Mesodermal cell (in vitro differentiated cells): Measurements from ENCODE around the gene MACROH2A1.

ENCODE experiments used
- H3K27ac ChIP-seq: 2 replicates; pipeline ENCODE4 v1.7.0; 2013; ENCODE audit warnings: mild to moderate bottlenecking, low read depth, low read length, moderate library complexity; ENCODE audit not compliant: severe bottlenecking
- H3K36me3 ChIP-seq: 2 replicates; pipeline ENCODE4 v1.7.1; 2013; ENCODE audit warnings: mild to moderate bottlenecking, low read length, moderate library complexity; ENCODE audit not compliant: control insufficient read depth, insufficient read depth
- H3K4me1 ChIP-seq: one replicate; pipeline ENCODE4 v1.7.1; 2013; ENCODE audit warnings: mild to moderate bottlenecking, low read length; ENCODE audit not compliant: insufficient read depth, control insufficient read depth, poor library complexity, severe bottlenecking
- H3K4me3 ChIP-seq: 2 replicates; pipeline ENCODE4 v1.7.0; 2013; ENCODE audit warnings: low read length, control low read depth, mild to moderate bottlenecking; ENCODE audit not compliant: insufficient read depth, poor library complexity, severe bottlenecking; ENCODE audit errors: extremely low read depth
- H3K9me3 ChIP-seq: 2 replicates; pipeline ENCODE4 v1.7.1; 2013; ENCODE audit warnings: mild to moderate bottlenecking, low read length, moderate library complexity; ENCODE audit not compliant: control insufficient read depth
- WGBS, 2 experiments: methylation state at CpG; one replicate each; pipeline ENCODE4 v1.1.5; 2013; ENCODE audit warnings: missing lambda C conversion rate in 2 of 2; ENCODE audit not compliant: insufficient coverage in 2 of 2; 5-methylcytosine and 5-hydroxymethylcytosine counted together

Gene MACROH2A1

DNA sequence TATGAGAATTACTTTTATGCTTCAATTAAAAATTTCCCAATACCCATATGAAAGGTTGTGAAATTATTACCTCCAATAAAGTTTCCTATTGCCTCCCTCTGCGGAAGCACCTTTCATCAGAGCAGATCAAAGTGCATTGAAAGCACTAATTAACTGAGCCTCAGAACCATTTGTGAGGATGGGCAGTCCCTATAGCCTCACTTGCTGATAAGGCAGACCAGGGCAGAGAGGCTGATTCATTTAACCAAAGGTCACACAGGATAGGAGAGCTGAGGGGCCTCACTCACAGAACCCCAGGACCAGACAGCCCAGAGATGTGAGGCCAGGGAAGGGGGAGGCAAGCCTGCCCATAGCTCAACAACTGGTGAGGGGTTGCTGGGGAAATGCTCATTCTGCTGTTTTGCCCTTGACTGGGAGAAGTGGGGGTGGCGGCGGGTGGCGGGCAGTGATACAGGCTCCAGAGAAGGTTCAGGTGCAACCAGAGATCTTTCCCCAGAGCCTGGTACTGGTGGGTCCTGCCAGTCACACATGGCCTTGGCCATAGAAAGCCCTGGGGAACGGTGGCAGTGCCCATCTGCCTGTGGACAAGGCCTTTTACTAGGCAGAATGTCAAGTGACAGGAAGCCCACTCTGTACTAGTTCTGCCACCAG lies 57.9 kb downstream of the MACROH2A1 start:
- H3K4me1 ChIP-seq: no peaks in the 10 kb centered on the region
- H3K36me3 ChIP-seq: peaks cover 98% of the 10 kb centered on the region
- 93 to 100% methylated on average over 3 to 4 of the region's 5 CpGs for WGBS, 2 experiments
- H3K9me3 ChIP-seq: no peaks in the 10 kb centered on the region
- no peak overlapping the region for H3K27ac ChIP-seq
- H3K4me3 ChIP-seq: no peak overlapping the region

DNA sequence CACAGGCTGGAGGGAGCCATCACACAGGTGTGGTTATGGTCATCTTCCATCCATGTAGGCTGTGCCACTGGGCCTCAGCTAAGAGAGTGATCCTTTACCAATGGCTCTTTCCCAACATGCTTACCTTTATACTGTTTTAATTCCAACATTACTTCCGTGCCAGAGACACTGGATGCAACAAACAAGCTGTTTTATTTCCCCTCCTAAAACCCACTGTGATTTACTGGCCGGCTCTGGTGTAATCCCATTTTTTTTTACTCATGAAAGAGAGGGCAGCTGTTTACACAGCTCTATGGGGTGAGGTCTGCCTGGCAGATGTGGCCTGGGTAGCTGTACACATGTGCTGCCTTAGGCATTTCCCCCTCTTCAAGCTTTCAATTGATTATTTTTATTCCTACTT lies 58.5 kb downstream of the MACROH2A1 start:
- Histone ChIP-seq H3K27ac (no peak overlapping the region), H3K9me3 (no peaks in the 10 kb centered on the region), H3K36me3 (peaks cover 97% of the 10 kb centered on the region), H3K4me3 (no peak overlapping the region), H3K4me1 (no peaks in the 10 kb centered on the region)
- 91 to 93% methylated on average over 1 to 2 of the region's 2 CpGs for WGBS, 2 experiments

DNA sequence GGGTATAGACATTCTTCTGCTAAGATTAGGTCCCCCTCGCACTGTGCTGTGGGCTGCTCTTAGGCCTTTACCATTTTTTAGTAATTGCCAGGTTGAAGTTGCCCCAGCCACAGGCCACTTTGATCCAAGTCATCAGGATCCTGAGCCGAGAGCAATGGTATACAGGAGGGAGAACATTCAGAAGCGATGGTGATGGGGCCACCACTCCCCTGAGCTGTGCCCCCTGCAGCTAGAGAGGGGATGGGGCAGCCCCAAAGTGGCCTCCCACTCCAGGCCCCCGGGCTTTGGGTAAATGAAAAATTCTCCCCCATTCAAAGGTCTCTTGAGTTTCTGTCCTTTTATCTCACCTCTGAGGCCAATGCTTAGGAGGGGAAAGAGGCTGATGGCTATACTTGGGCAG lies 59.4 kb downstream of the MACROH2A1 start:
- no peak overlapping the region for H3K4me3 ChIP-seq

DNA sequence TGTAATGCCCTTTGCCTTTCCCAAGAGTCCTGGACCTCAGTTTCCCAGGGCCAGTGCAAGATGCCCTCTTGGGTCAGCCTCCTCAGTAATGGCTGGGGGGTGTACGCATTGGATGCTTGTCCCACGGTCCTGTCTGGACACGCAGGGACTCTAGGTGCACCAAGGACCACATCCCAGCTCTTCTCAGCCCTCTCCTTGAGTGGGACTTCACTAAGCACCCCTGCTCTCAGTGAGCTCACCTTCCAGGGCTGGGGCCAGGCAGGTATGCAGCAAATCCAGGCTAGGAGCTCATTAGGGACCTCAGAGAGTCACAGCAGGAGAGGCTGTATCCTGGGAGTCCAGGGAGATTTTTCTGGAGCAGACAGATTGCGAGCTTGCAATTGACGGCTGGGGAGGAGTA lies 59.8 kb downstream of the MACROH2A1 start:
- Histone ChIP-seq H3K36me3 (peaks cover 89% of the 10 kb centered on the region), H3K27ac (no peak overlapping the region), H3K4me1 (peaks cover 12% of the 10 kb centered on the region), H3K4me3 (no peak overlapping the region), H3K9me3 (no peaks in the 10 kb centered on the region)
- WGBS, 2 experiments: 91 to 100% methylated on average over 3 to 5 of the region's 5 CpGs

More for the DNA sequence above, 59.4 kb downstream of the MACROH2A1 start:
- peaks cover 93% of the 10 kb centered on the region for H3K36me3 ChIP-seq
- H3K27ac ChIP-seq: no peak overlapping the region
- no peaks in the 10 kb centered on the region for H3K9me3 ChIP-seq
- 96 to 100% methylated on average over 2 to 3 of the region's 4 CpGs for WGBS, 2 experiments
- peaks cover 7% of the 10 kb centered on the region for H3K4me1 ChIP-seq

DNA sequence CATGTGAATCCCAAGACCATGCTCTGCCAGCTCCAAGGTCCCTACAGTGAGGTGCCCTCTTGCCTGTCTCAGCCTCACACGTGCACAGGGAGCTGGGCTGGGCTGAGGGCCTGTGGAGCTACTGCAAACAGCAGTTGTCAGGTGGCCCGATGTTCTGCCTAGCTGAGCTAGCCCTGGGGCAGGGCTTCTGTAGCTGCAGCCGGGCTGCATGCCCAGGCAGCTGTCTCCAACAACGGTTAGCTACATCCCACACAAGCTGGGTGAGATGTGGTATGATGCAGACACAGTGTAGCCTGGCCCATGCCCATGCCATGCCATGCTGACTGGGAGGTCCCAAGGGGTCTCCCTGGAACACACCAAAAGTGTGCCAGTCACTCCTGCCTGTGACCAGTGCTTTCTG lies 62.0 kb downstream of the MACROH2A1 start:
- Histone ChIP-seq H3K27ac (no peak overlapping the region), H3K4me1 (peaks cover 15% of the 10 kb centered on the region), H3K36me3 (peaks cover 71% of the 10 kb centered on the region), H3K4me3 (no peak overlapping the region), H3K9me3 (no peaks in the 10 kb centered on the region)
- WGBS, 2 experiments: 78 to 97% methylated on average over 2 to 3 of the region's 4 CpGs

DNA sequence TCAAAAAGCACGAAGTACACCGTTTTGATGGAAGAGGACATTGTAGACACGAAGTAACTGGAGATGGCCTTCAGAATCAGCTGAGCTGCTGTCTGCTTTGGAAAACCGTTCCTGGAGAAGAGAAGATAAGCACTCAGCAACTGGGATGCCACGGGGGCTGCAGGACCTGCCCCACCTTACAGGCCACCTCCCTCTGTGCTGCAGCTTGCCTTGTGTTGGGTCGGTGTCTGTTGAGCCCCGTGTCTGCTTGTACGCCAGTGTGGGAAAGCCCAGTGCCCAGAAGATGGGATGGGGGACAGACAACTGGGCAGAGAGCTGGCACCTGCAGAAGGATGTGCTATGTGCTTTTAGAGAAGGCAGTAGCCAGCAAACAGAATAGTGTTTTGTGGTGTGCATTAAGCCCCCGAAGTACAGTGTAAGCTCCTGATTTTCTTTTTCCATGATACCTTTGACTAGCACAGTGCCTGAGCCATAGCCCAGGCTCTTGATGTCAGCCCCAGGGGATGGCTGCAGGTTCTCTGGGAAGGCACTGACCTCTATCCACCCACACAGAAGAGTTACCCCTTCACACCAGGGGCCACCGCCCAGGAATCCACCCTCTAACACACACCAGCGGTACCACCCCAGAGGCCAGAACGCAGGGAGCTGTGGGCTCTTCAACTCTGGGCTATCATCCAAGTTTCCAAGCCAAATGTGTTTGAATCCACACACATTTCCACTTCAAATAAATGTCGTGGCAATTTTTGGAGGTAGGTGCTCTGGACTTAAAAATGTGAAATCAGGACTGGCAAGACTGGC lies 63.8 kb downstream of the MACROH2A1 start:
- H3K36me3 ChIP-seq: peaks cover 62% of the 10 kb centered on the region
- no peaks in the 10 kb centered on the region for H3K9me3 ChIP-seq
- no peak overlapping the region for H3K27ac ChIP-seq
- H3K4me3 ChIP-seq: no peak overlapping the region
- WGBS, 2 experiments: 84 to 95% methylated on average over 9 to 10 of the region's 13 CpGs
- peaks cover 16% of the 10 kb centered on the region for H3K4me1 ChIP-seq

DNA sequence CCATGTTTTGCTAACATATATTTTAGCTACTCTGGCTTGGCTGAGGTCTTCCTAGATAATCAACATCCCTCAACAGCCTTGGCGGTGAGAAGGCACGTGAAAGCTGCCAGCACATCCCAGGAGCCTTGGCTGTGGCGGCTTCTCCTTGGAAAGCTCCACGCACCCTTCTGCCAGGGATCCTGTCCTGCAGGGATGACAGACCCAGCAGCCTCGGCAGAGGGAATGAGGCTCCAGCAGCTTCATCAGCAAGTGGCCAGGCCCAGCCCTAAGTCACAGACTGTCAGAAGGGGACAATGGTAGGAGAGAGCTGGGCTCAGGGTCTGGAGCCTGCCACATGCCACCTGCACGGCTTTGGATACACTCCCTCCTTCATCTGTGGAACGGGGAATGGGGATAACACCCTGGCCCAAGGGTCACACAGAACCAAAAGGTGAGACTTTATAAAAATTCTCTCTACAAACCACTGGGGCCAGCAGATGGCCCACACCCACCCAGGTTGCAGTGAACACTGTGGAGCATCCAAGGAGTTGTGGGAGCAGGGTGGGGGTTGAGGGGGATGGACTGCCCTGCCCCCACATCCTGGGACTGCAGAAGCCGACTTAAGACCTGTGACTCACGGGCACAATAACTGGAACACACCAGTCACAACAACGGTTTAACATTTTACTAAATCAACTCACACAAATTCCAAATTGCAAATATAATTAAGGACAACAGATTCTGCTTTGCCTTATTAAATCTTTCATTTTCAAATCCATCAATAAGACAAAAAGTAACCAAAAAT lies 65.1 kb downstream of the MACROH2A1 start:
- Histone ChIP-seq H3K27ac (no peak overlapping the region), H3K4me1 (peaks cover 21% of the 10 kb centered on the region), H3K4me3 (no peak overlapping the region), H3K9me3 (no peaks in the 10 kb centered on the region), H3K36me3 (peaks cover 49% of the 10 kb centered on the region)
- 85 to 97% methylated on average over 6 to 8 of the region's 10 CpGs for WGBS, 2 experiments

DNA sequence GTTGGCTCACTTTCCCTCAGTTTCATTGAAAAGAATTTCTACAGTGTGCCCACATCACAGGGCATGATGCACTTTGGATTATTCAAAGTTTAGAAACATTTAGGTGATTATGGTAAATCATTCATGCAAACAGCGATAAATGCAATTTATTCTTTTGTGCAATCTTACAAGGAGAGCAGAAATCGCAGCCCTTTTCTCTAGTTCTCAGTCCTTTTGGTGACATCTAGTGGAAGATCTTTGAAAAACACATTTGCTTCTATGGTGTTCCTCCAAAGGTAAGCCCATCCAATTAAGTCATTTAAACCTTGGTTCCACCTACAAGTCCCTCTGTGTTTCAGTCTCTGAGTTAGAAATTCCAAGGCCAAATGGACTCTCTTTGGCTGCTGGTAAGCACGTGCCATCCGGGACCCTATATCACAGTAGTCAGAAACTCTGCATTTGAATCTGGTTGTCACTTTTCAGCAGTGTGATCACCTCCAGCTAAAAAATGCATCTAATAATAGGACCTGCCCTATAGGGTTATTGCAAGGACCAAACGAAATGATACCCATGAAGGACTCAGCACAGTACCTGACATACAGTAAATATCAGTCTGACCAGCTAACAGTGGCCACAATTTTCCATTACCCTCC lies 66.4 kb downstream of the MACROH2A1 start:
- Histone ChIP-seq H3K9me3 (no peaks in the 10 kb centered on the region), H3K4me1 (peaks cover 21% of the 10 kb centered on the region), H3K36me3 (peaks cover 36% of the 10 kb centered on the region), H3K27ac (no peak overlapping the region), H3K4me3 (no peak overlapping the region)
- 36 to 54% methylated on average over 5 of the region's 5 CpGs for WGBS, 2 experiments

DNA sequence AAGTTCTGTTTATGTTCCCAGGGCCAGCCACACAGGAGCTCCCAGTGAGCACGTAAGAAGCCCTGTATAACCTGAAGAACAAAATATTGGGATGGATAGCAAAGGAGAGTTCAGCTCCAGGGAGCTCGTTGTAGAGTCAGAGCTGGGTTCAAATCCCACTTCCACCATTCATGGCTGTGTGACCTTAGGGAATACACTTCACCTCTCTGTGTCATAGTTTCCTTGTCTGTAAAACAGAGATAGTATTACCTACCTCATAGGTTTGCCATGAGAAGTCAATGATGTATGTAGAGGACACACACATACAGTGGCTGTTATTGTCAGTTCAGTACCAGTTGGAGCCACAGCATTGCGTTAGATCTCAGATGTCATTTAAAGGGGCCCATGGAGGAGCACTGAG lies 67.4 kb downstream of the MACROH2A1 start:
- H3K4me3 ChIP-seq: no peak overlapping the region
- no peak overlapping the region for H3K27ac ChIP-seq
- H3K4me1 ChIP-seq: peaks cover 21% of the 10 kb centered on the region
- no peaks in the 10 kb centered on the region for H3K9me3 ChIP-seq
- peaks cover 26% of the 10 kb centered on the region for H3K36me3 ChIP-seq
- WGBS, 2 experiments: 93 to 100% methylated on average over 1 to 3 of the region's 3 CpGs

DNA sequence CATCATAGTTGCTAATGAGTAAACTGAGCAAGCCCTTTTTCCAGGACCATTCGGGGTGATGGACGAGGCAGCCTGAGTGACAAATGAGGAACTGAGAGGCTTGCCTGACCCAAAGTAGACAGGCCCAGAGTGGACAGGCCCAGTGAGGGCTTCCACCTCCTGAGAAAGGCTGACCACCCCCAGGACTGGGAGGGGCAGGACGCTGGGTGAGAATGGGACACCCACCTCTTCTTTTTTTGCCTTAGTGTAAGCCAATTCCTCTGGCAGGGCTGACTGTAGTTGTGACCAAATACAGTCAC lies 68.3 kb downstream of the MACROH2A1 start:
- no peak overlapping the region for H3K4me3 ChIP-seq
- 81 to 95% methylated on average over 2 to 3 of the region's 3 CpGs for WGBS, 2 experiments
- peaks cover 20% of the 10 kb centered on the region for H3K36me3 ChIP-seq
- H3K27ac ChIP-seq: no peak overlapping the region
- no peaks in the 10 kb centered on the region for H3K9me3 ChIP-seq
- peaks cover 21% of the 10 kb centered on the region for H3K4me1 ChIP-seq
